Mesothelial cell of epicardium (in vitro differentiated cells): Measurements from ENCODE around the gene NUP85. TPM values are rescaled to one million over a fixed set of nuclear protein-coding genes. Genes with fewer than 3 reads are reported as not detected.
A peak's percentile ranks its signal among the peaks of the same experiment; 100 is the strongest.

Source experiments
- DNase-seq, 2 experiments: peaks; one replicate each; pipeline ENCODE4 v3.0.0; 2021; ENCODE audit warnings: low spot score in 2 of 2; ENCODE audit not compliant: unreplicated experiment in 2 of 2
- H3K27ac Mint-ChIP-seq: 2 replicates; pipeline ENCODE4 v1.8.0; 2021; ENCODE audit warnings: mixed read lengths
- H3K27me3 Mint-ChIP-seq: 2 replicates; pipeline ENCODE4 v1.8.0; 2021; ENCODE audit warnings: low read depth, mixed read lengths
- H3K36me3 Mint-ChIP-seq: 2 replicates; pipeline ENCODE4 v1.8.0; 2021; ENCODE audit warnings: mixed read lengths
- H3K4me1 Mint-ChIP-seq: 2 replicates; pipeline ENCODE4 v1.8.0; 2021; ENCODE audit warnings: mixed read lengths
- H3K4me3 Mint-ChIP-seq: 2 replicates; pipeline ENCODE4 v1.8.0; 2021; ENCODE audit warnings: mild to moderate bottlenecking, moderate library complexity, mixed read lengths
- H3K9me3 Mint-ChIP-seq: 2 replicates; pipeline ENCODE4 v1.8.0; 2021; ENCODE audit warnings: mixed read lengths
- total RNA-seq: library from RNA; stranded (reverse); gene quantifications from 3 replicates; pipeline ENCODE4 v1.2.1, GENCODE V29; 2021
- TF ChIP-seq, protein P1 (sequence below): fragments of 200-600 bp; sonication (generic); IDR thresholded peaks from one replicate; pipeline ENCODE4 v1.5.0; 2021; ENCODE audit warnings: antibody characterized with exemption; ENCODE audit not compliant: unreplicated experiment

The NUP85 gene
- total RNA-seq, 1 donor from 2014 or later, result 79.7 TPM

DNA sequence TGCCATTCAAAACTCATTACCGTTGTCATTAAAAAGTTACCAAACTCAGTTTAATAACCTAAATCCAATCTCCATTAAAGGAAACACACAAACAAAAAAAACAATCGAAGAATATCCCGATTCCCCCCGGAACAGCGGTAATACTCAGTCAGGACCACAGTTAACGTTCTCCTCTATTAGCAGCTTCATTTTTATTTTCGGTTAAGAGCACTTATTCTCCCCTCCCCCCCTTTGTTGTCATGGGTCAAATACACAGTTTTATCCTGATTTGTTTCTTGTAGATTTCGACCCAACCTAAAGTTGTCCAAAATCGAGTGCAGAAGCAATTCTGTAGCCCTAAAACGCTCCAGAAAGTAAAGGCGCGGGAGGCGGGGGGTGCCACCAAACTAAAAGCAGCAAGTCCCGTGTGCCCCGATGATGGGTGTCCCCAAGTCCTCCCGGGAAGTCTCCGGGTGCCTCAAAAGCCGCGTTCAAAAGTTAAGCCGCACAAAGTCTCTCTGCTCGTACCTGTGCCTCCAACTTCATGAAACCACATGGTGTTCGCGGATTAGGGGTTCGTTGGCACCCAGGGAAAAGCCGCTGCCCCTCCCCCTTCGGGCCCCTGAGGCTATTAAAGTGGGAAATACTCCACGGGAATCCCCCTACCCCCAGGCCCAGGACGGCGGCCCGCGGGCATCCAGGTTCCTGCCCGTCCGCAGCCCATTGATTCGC is 23.7 kb upstream of the NUP85 start:
- peaks cover 24% of the 10 kb centered on the region for H3K4me1 Mint-ChIP-seq
- H3K9me3 Mint-ChIP-seq, result peaks cover 5% of the 10 kb centered on the region

DNA sequence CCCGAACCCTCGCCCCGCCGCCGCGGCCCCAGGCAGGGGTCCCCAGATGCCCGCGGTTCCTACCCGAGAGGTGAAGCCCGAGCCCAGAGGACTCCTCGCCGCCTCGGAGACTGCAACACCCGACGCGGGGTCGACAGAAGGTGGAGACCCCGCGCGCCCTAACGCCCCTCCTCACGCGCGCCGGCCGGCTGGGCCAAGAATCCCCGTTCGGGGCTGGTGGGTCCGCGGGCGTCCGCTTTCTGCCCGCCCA is 23.2 kb upstream of the NUP85 start:
- TF ChIP-seq, protein P1, sequence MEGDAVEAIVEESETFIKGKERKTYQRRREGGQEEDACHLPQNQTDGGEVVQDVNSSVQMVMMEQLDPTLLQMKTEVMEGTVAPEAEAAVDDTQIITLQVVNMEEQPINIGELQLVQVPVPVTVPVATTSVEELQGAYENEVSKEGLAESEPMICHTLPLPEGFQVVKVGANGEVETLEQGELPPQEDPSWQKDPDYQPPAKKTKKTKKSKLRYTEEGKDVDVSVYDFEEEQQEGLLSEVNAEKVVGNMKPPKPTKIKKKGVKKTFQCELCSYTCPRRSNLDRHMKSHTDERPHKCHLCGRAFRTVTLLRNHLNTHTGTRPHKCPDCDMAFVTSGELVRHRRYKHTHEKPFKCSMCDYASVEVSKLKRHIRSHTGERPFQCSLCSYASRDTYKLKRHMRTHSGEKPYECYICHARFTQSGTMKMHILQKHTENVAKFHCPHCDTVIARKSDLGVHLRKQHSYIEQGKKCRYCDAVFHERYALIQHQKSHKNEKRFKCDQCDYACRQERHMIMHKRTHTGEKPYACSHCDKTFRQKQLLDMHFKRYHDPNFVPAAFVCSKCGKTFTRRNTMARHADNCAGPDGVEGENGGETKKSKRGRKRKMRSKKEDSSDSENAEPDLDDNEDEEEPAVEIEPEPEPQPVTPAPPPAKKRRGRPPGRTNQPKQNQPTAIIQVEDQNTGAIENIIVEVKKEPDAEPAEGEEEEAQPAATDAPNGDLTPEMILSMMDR, result no peak
- Mint-ChIP-seq H3K4me1 (peaks cover 24% of the 10 kb centered on the region), H3K9me3 (peaks cover 5% of the 10 kb centered on the region), H3K36me3 (no peaks in the 10 kb centered on the region), H3K27ac (peak overlapping the region; percentile 59), H3K4me3 (peak overlapping the region; percentile 76), H3K27me3 (no peaks in the 10 kb centered on the region)
- peak in 1 of 2 experiments; percentile 17 for DNase-seq

More for the DNA sequence above, 23.7 kb upstream of the NUP85 start:
- DNase-seq, result peak in 1 of 2 experiments; percentile 51
- Mint-ChIP-seq H3K36me3 (no peaks in the 10 kb centered on the region), H3K27me3 (no peaks in the 10 kb centered on the region), H3K27ac (peak overlapping the region; percentile 68), H3K4me3 (peak overlapping the region; percentile 76)
- TF ChIP-seq, protein P1, result no peak

DNA sequence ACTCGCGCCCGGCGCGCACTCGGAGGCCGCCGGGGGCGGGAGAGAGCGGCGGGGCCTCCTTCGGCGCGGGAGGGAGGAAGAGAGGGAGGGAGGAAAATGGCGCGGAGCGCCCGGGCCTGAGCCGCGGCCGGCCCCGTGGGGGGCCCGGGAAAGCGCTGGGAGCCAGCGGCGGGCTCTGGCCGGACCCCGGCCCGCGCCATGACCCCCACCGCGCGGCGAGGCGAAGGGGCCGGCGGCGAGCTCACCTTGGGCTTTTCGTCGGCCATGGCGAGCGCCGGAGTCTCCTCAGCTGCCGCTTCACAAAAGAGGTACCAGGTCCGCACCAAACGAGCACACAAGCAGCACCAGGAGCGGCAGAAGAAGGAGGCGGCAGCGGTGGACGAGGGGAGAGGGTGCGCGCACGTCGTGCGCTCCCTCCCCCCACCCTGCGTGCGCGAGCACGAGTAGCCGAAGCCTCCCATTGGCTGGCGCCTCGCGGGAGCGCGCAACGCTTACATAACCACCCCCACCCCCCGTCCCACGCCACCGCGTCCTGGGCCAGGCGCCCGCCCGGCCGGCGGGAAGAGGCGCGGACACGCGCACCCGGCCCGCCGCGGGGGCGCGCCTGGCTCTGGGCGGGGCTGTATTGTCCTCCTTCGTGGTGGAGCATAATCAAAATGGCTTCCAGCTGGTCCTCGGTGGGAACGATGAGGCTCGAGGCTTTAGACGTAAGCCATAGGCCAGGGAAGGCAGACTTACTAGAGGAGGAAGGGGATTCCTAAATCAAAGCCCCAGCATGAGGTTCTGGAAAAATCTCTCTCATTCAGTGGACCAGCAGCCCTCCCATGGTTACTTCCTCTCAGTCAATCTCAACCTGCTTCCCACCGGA is 22.7 kb upstream of the NUP85 start, which contains the start of gene SUMO2:
Gene SUMO2 (minus strand): TSS at position 391 of the 868 bp plus-strand sequence. CDS start 125 bp downstream, at position 266.
- H3K9me3 Mint-ChIP-seq, result peaks cover 5% of the 10 kb centered on the region
- H3K27me3 Mint-ChIP-seq, result no peaks in the 10 kb centered on the region
- H3K4me1 Mint-ChIP-seq, result peaks cover 24% of the 10 kb centered on the region
- peak; percentile 93 to 95 for DNase-seq
- no peaks in the 10 kb centered on the region for H3K36me3 Mint-ChIP-seq
- peak within 1 kb of the TSS; percentile 77 for H3K4me3 Mint-ChIP-seq
- peak within 1 kb of the TSS; percentile 96 for H3K27ac Mint-ChIP-seq
- TF ChIP-seq, protein P1, result no peak

DNA sequence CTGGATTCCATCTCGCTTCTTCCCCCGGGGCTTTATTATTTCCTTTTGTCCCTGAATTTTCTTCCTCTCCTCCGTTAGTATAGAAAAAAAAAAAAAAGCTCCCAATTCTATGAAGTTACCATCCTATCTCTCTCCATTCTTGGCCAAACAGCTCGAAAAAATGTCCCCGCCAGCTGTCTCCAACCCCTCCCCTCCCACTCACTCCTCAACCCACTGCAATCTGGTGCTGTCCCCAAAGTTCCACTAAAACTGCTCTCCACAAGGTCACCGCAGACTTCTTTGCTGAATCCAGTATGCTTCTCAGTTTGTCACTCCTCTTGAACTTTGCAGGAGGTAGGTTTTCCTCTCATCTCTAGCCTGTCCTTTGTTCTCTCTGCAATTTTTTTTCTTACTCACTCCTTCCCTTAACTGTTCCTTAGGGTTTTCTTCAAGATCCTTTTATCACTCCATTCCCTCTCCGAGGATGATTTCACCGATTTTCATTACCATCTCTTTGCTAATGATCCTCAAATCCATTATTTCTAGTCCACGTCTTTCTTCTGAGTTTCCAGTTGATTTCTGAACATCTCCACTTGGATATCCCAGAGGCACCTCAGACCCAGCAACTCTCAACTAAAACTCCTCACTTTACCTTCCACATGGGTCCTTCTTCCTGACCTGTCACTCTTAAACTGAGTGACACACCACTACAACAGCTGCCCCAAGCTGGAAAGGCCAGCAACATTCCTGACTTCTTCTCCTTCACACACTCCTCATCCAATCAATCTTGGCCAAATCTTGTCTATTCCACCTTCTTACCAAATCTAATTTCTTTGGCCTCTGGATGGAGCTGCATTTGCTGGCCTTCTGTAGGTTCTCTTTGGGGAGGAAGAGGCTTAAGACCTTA is 21.2 kb upstream of the NUP85 start:
- Mint-ChIP-seq H3K27me3 (no peaks in the 10 kb centered on the region), H3K4me3 (peak overlapping the region; percentile 77), H3K9me3 (peaks cover 5% of the 10 kb centered on the region), H3K4me1 (peaks cover 24% of the 10 kb centered on the region), H3K27ac (peak overlapping the region; percentile 96), H3K36me3 (no peaks in the 10 kb centered on the region)
- TF ChIP-seq, protein P1, result no peak
- DNase-seq, result no peak

DNA sequence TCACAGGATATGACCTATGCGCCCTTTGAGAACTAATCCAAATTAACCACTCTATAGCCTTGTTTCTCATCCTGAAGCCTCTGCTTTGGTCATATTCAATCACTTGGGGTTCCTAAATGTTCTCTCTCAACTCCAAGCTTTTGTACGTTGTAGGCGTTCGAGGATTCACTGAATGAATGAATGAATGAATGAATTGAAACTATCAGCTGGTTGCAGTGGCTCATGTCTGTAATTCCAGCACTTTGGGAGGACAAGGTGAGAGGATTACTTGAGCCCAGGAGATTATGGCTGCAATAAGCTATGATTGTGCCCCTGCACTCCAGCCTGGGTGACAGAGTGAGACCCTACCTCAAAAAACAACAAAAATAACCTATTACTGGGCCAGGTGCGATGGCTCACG is 16.9 kb upstream of the NUP85 start:
- DNase-seq, result no peak
- Mint-ChIP-seq H3K4me3 (no peak overlapping the region), H3K27ac (no peak overlapping the region), H3K4me1 (peaks cover 9% of the 10 kb centered on the region), H3K36me3 (no peaks in the 10 kb centered on the region), H3K9me3 (peaks cover 5% of the 10 kb centered on the region), H3K27me3 (no peaks in the 10 kb centered on the region)
- TF ChIP-seq, protein P1, result no peak
